Neural progenitor cell (in vitro differentiated cells): ENCODE data around the gene KCNC2. TPM values are rescaled to one million over a fixed set of nuclear protein-coding genes. Genes with fewer than 3 reads are reported as not detected.

Source experiments
- DNase-seq: peaks from one replicate; pipeline ENCODE4 v3.0.0-alpha.2; 2016; ENCODE audit warnings: low spot score
- H2AFZ ChIP-seq: fragments of 200-600 bp; sonication (generic); replicated peaks from 2 replicates; pipeline ENCODE4 v1.6.1; 2016; ENCODE audit warnings: antibody characterized with exemption
- H3F3A ChIP-seq: fragments of 200-600 bp; sonication (generic); 2 replicates; pipeline ENCODE4 v1.6.1; 2016; ENCODE audit warnings: antibody characterized with exemption, low read depth
- H3K27ac ChIP-seq: fragments of 200-600 bp; sonication (generic); 2 replicates; pipeline ENCODE4 v1.5.1; 2016; ENCODE audit warnings: mild to moderate bottlenecking
- H3K27me3 ChIP-seq: fragments of 200-600 bp; sonication (generic); 2 replicates; pipeline ENCODE4 v1.6.1; 2016; ENCODE audit warnings: mild to moderate bottlenecking, moderate library complexity
- H3K36me3 ChIP-seq: fragments of 200-600 bp; sonication (generic); 2 replicates; pipeline ENCODE4 v1.5.1; 2016
- H3K4me1 ChIP-seq: fragments of 200-600 bp; sonication (generic); 2 replicates; pipeline ENCODE4 v1.6.1; 2016; ENCODE audit warnings: mixed run types
- H3K4me2 ChIP-seq: fragments of 200-600 bp; sonication (generic); 2 replicates; pipeline ENCODE4 v1.6.1; 2016
- H3K4me3 ChIP-seq: fragments of 200-600 bp; sonication (generic); 2 replicates; pipeline ENCODE4 v1.5.1; 2016
- H3K79me2 ChIP-seq: fragments of 200-600 bp; sonication (generic); 2 replicates; pipeline ENCODE4 v1.6.1; 2016; ENCODE audit warnings: low read depth
- H3K9ac ChIP-seq: fragments of 200-600 bp; sonication (generic); 2 replicates; pipeline ENCODE4 v1.6.1; 2016
- H3K9me3 ChIP-seq: fragments of 200-600 bp; sonication (generic); 2 replicates; pipeline ENCODE4 v1.5.1; 2016; ENCODE audit warnings: low read depth
- H4K20me1 ChIP-seq: fragments of 200-600 bp; sonication (generic); 2 replicates; pipeline ENCODE4 v1.6.1; 2016; ENCODE audit warnings: low read depth
- H3K27ac Mint-ChIP-seq: 3 replicates; pipeline ENCODE4 v1.8.0; 2021; ENCODE audit warnings: mixed read lengths
- H3K27me3 Mint-ChIP-seq: 2 replicates; pipeline ENCODE4 v1.8.0; 2022; ENCODE audit warnings: low read depth, mild to moderate bottlenecking, inconsistent platforms, moderate library complexity, mixed read lengths; ENCODE audit not compliant: insufficient read depth
- H3K36me3 Mint-ChIP-seq: 3 replicates; pipeline ENCODE4 v1.8.0; 2021; ENCODE audit warnings: mixed read lengths
- H3K4me1 Mint-ChIP-seq: 3 replicates; pipeline ENCODE4 v1.8.0; 2021; ENCODE audit warnings: mixed read lengths
- H3K4me3 Mint-ChIP-seq: 3 replicates; pipeline ENCODE4 v1.8.0; 2021; ENCODE audit warnings: mild to moderate bottlenecking, moderate library complexity, mixed read lengths
- H3K9me3 Mint-ChIP-seq: 3 replicates; pipeline ENCODE4 v1.8.0; 2020; ENCODE audit warnings: mixed read lengths
- EZH2 ChIP-seq: fragments of 200-600 bp; sonication (generic); IDR thresholded peaks from 2 replicates; pipeline ENCODE4 v1.6.1; 2017; ENCODE audit warnings: antibody characterized with exemption, mild to moderate bottlenecking, moderate library complexity
- EZH2phosphoT487 ChIP-seq: fragments of 200-600 bp; sonication (generic); IDR thresholded peaks from 2 replicates; pipeline ENCODE4 v1.6.1; 2017; ENCODE audit warnings: antibody characterized with exemption
- total RNA-seq: library from RNA; depleted of rRNA; stranded (reverse); fragments of >200 nt; gene quantifications from 2 replicates; pipeline ENCODE4 v1.2.3, GENCODE V29; 2015; ENCODE audit warnings: low replicate concordance
- TF ChIP-seq, protein P1 (sequence below): fragments of 200-600 bp; sonication (generic); IDR thresholded peaks from 2 replicates; pipeline ENCODE4 v1.5.1; 2017; ENCODE audit warnings: antibody characterized with exemption, mild to moderate bottlenecking

Gene KCNC2
- total RNA-seq, 1 donor from 2014 or later = not detected

DNA sequence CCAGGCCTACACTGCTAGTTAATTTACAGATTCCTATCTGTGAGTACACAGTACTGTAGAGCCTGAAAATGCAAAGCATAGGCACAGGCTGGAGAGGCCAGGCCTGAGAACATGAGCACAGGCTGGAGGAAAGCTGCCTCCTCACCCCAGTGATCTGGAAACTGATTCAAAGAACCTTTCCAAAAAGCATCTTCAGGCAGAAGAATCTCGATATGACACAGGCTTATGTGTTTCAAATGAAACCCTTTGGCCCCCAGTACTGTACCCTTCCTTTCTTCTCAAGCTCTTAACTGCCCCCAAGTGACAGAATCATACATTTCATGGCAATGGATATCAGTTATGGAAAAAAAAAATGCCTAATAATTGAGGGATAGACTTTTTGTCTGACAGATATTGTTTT lies 122.0 kb downstream of the KCNC2 start:
- no peaks in the 10 kb centered on the region for H3K36me3 Mint-ChIP-seq
- Histone ChIP-seq H3K4me2 (no peak overlapping the region), H3K36me3 (no peaks in the 10 kb centered on the region), H3K27me3 (no peaks in the 10 kb centered on the region), H3K9me3 (no peaks in the 10 kb centered on the region), H4K20me1 (no peaks in the 10 kb centered on the region), H3K79me2 (no peaks in the 10 kb centered on the region), H2AFZ (no peak overlapping the region), H3F3A (no peaks in the 10 kb centered on the region), H3K9ac (no peak overlapping the region), H3K4me1 (no peaks in the 10 kb centered on the region), H3K4me3 (no peak overlapping the region), H3K27ac (no peak overlapping the region)
- no peak overlapping the region for H3K4me3 Mint-ChIP-seq
- H3K27me3 Mint-ChIP-seq = peaks cover 2% of the 10 kb centered on the region
- H3K27ac Mint-ChIP-seq = no peak overlapping the region
- no peaks in the 10 kb centered on the region for H3K9me3 Mint-ChIP-seq
- H3K4me1 Mint-ChIP-seq = no peaks in the 10 kb centered on the region
- TF ChIP-seq, protein P1, sequence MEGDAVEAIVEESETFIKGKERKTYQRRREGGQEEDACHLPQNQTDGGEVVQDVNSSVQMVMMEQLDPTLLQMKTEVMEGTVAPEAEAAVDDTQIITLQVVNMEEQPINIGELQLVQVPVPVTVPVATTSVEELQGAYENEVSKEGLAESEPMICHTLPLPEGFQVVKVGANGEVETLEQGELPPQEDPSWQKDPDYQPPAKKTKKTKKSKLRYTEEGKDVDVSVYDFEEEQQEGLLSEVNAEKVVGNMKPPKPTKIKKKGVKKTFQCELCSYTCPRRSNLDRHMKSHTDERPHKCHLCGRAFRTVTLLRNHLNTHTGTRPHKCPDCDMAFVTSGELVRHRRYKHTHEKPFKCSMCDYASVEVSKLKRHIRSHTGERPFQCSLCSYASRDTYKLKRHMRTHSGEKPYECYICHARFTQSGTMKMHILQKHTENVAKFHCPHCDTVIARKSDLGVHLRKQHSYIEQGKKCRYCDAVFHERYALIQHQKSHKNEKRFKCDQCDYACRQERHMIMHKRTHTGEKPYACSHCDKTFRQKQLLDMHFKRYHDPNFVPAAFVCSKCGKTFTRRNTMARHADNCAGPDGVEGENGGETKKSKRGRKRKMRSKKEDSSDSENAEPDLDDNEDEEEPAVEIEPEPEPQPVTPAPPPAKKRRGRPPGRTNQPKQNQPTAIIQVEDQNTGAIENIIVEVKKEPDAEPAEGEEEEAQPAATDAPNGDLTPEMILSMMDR = peak; percentile 35
- TF ChIP-seq EZH2phosphoT487 = no peak
- no peak for TF ChIP-seq EZH2
- DNase-seq = peak; percentile 2

DNA sequence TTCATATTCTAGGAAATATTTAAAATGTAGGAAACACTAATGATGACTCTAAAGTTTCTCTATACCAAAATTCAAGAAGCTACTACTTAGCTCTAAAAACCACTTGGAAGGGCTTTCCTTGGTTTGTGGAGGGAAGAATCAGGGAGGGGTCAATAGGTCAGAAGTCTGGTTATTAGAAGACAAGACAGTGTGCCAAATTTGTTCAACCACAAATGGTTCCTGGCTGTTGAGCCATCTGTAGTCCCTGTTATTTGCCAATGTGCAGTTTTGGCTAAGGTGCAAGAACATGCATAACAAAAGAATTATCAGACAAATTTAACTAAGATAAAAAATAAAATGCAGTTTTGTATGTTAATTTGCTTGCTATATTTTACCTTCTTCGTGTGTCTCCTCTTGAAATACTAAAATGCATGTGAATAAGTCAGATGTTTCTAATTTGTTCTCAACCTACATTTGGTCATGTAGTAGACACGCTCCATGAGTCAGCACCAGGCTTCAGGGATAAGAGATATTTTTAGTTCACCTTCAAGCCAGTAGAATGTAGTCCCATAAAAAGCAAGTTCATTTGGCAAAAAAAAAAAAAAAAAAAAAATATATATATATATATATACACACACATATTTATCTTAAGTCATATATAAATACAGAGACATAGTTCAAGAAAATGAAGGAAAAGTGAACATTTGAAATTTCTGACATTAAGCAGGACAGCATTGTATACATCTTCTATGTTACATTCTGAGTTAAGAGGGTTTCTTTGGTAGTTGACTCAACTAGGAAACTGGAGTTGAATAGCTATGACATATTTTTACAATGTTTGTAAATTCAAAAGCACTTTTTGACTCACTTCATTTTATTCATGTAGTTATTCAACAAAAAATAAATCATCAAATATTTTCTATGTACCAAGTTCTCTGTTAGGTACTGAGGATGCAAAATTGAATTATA lies 123.3 kb downstream of the KCNC2 start:
- no peak overlapping the region for H3K4me2 ChIP-seq
- no peak overlapping the region for H3K27ac Mint-ChIP-seq

DNA sequence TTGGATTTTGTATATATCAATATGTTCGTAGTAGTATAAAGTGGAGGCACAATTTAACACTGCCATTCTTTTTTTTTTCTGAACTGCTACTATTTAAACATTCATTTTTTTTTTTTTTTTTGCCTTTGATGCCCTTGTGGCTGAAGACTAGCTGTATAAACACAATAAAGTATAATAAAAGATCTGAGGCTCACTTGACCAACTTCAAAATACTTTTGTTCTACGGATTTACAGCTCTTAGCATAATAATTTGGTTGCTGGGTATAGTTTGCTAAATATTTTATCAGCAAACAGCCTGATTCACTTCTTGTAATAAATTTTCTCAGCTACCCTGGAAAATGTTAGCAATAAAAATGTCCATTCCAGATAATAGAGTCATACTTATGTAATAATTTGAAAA lies 128.3 kb downstream of the KCNC2 start:
- no peaks in the 10 kb centered on the region for H3K9me3 ChIP-seq
- Mint-ChIP-seq H3K4me1 (peaks cover 6% of the 10 kb centered on the region), H3K9me3 (no peaks in the 10 kb centered on the region), H3K27ac (no peak overlapping the region), H3K4me3 (no peak overlapping the region), H3K27me3 (no peaks in the 10 kb centered on the region), H3K36me3 (no peaks in the 10 kb centered on the region)
- no peak overlapping the region for H2AFZ ChIP-seq
- TF ChIP-seq EZH2 (no peak), EZH2phosphoT487 (no peak)
- TF ChIP-seq, protein P1 = no peak
- H3K27me3 ChIP-seq = no peaks in the 10 kb centered on the region
- H3K9ac ChIP-seq = no peak overlapping the region
- H3F3A ChIP-seq = no peaks in the 10 kb centered on the region
- DNase-seq = no peak
- no peak overlapping the region for H3K4me3 ChIP-seq
- no peaks in the 10 kb centered on the region for H4K20me1 ChIP-seq
- no peaks in the 10 kb centered on the region for H3K4me1 ChIP-seq
- no peak overlapping the region for H3K27ac ChIP-seq
- no peaks in the 10 kb centered on the region for H3K79me2 ChIP-seq
- H3K4me2 ChIP-seq = no peak overlapping the region
- no peaks in the 10 kb centered on the region for H3K36me3 ChIP-seq

More for the DNA sequence above, 123.3 kb downstream of the KCNC2 start:
- Histone ChIP-seq H3K27me3 (no peaks in the 10 kb centered on the region), H3K9ac (no peak overlapping the region), H3K27ac (no peak overlapping the region), H2AFZ (no peak overlapping the region), H3F3A (no peaks in the 10 kb centered on the region), H3K36me3 (no peaks in the 10 kb centered on the region), H3K79me2 (no peaks in the 10 kb centered on the region), H4K20me1 (no peaks in the 10 kb centered on the region), H3K9me3 (no peaks in the 10 kb centered on the region), H3K4me1 (no peaks in the 10 kb centered on the region), H3K4me3 (no peak overlapping the region)
- Mint-ChIP-seq H3K36me3 (no peaks in the 10 kb centered on the region), H3K4me1 (no peaks in the 10 kb centered on the region), H3K9me3 (no peaks in the 10 kb centered on the region), H3K4me3 (no peak overlapping the region), H3K27me3 (no peaks in the 10 kb centered on the region)
- no peak for DNase-seq
- TF ChIP-seq, protein P1 = no peak
